DMS79 treated with DMSO at 0.1 percent for 48 hours (cell line): ENCODE results near the gene VIPR1.

Experiments
- DNase-seq: peaks from one replicate; lab custom pipeline; 2025; lab: John Stamatoyannopoulos, UW

The VIPR1 gene

GRCh38 chr3:42511736-42512135, 9.3 kb downstream of the VIPR1 start:
- DNase-seq, result no peak

- no peak for DNase-seq
These were observed 10.7 kb downstream of the VIPR1 start for GRCh38 chr3:42513121-42513520.

DNA sequence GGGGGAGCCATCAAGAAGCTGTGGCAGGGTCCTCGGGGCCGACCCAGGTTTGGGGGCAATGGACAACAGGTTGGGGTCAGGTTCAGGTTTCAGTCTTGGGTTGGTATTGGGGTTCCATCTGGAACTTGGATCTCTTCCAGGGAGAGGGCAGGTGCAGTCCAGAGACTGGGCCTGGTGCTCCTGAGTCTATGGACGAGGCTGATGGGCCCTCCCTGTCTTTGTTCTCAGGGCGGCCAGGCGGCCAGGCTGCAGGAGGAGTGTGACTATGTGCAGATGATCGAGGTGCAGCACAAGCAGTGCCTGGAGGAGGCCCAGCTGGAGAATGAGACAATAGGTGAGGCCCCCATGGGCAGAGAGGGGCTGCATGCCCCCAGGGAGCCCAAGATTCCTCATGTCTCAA, 11.1 kb downstream of the VIPR1 start:
- no peak for DNase-seq

GRCh38 chr3:42514876-42515275, 12.4 kb downstream of the VIPR1 start:
- no peak for DNase-seq

- DNase-seq, result no peak
These were observed 13.0 kb downstream of the VIPR1 start for GRCh38 chr3:42515391-42515916.

- no peak for DNase-seq
These were observed 13.5 kb downstream of the VIPR1 start for GRCh38 chr3:42515976-42516375.

GRCh38 chr3:42516443-42516842, 14.0 kb downstream of the VIPR1 start:
- no peak for DNase-seq

- DNase-seq, result no peak
These were observed 14.7 kb downstream of the VIPR1 start for GRCh38 chr3:42517117-42517516.

- no peak for DNase-seq
These were observed 16.5 kb downstream of the VIPR1 start for GRCh38 chr3:42518800-42519567.

DNA sequence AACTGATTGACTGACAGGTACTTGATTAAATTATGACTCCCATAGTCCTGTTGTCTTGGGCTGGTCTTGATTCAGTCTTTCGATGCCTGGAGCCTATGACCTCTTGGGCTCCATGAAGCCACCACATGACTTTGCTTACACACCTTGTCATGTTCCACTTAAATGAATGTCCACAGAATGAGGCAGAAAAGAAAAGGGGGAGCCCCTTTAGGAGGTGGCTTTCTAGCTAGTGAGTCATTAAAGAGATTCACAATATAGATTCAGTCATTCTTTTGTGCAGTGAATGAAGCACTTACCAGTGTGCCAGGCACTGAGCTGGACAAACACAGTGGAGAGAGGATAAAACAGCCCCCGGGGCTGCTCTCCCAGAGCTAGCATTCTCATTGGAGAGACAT, 17.1 kb downstream of the VIPR1 start:
- no peak for DNase-seq

DNA sequence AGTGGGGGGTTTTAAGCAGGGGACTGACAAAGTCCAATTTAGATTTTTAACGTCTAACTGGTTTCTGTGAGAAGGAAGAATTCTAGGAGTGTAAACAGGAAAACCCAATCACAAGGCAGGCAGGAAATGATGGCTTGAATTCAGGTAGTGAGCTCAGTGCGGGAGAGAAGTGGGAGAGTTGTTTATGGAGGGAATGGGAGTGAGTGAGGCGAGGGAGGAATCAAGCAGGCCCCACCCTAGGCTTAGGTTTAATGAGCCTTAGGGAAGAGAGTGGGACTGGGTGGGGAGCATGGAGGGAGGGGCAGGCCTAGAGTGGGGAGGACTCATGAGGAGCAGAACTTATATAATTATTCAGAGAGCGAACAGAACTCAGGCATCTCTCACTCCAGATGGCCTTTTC, 17.9 kb downstream of the VIPR1 start:
- DNase-seq, result no peak

DNA sequence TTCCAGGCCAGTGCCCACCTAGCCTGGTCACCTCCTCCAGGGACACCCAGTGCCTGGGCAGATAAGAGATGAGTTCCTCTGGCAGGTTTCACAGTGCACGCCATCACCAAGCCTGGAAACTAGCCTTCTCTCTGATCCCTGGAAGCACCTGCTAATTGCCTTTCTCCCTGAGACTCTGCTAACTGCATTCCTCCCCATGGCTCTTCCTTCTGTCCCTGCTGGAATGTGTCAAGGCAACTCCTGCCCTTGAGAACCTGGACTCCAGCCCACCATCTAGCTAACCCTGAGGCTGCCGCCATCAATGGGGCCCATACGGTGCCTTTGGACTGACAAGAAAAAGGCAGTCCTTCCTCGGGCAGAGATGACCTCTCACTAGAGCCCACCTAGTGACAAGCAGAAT, 18.5 kb downstream of the VIPR1 start:
- DNase-seq, result no peak

DNA sequence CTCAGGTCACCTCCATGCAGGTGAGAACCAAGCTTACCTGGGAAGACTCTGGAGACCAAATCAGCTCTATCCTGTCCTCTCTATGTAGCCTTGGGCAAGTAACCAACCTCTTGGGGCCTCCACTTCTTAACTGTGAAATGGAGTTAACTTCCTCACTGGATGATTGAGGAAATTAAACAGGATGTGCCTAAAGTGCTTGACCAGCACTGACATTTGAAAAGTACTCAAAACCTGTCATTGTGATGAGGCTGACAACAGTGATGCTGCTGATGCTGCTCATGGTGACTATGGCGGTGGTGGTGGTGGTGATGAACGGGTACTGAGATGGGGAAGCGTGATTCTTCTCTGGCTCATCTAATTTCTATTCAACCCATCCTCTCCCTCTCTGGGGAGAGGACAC, 22.3 kb downstream of the VIPR1 start:
- DNase-seq, result no peak

DNA sequence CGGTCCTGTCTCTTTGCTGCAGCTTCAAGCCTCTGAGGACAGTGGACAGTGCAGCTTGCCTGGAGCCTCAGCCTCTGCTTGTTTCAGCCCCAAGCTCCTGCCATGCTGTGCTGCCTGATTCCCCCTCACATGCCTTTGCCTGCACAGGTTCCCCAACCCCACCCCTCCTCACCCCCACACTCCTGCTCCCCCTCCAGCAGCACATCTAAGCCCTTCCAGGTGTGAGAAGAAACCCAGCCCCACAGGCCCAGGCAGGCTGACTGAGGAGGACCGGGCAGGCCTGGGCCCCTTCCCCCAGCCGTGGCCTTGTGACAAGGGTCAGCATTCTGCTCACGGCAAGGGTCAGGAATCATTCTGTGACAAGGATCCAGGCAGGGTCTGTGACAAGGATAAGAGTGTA, 22.8 kb downstream of the VIPR1 start:
- no peak for DNase-seq

DNA sequence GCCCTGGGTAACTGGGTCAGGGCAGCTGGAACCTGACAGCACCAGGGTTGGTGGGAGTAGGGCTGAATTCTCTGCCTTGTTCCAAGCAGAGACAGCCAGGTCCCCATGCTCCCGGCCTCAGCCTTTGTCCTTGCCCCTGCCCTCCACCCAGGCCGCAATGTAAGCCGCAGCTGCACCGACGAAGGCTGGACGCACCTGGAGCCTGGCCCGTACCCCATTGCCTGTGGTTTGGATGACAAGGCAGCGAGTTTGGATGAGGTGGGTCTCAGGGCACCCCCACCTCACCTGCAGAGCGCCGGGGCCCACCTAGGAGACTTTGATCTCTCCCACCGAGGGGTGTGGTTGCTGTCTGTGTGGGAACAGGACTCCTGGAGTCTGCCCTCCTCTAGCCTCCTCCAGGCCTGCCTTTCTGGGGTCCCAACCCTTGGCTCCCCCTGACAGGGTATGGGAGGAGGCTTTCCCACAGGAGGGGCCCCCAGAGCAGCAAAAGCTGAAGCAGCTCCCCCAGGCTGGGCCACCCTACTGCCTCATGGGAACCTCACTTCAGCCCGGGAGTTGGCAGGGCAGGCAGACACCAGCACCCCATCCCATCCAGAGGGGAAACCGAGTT, 23.4 kb downstream of the VIPR1 start:
- no peak for DNase-seq

DNA sequence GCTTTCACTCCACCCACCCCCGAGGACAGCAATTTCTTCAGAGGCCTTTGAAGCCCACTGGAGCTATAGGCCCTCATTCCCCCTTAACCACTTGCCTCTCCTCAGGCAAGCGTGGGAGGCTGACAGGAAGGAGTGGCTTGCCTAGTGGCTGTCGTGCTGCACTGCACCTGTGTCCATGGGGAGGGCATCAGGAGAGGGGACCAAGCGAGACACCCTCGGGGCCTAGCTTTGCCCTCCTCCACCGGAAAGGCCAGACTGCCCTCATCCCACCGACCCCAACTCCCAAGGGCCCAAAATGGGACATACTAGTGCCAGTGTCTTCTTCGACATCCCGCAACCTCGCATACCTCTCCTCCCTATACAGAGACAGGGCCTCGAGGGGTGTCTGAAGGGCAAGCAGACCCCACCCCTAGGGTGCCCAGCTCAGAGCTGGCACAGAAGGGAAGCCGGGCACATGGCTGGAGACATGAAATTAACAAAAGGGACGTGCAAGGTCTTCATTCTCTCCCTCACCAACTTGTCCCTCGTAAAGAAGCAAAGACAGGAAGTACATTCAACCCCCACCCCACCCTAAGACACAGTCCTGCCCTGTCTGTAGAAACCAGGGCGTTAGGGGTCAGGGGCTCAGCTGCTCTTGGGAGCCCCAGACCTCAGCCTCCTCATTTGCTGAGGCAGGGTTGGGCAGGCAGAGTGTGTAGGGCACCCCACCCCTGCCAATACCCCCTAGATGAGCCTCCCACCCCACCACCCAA, 24.3 kb downstream of the VIPR1 start:
- DNase-seq, result no peak

DNA sequence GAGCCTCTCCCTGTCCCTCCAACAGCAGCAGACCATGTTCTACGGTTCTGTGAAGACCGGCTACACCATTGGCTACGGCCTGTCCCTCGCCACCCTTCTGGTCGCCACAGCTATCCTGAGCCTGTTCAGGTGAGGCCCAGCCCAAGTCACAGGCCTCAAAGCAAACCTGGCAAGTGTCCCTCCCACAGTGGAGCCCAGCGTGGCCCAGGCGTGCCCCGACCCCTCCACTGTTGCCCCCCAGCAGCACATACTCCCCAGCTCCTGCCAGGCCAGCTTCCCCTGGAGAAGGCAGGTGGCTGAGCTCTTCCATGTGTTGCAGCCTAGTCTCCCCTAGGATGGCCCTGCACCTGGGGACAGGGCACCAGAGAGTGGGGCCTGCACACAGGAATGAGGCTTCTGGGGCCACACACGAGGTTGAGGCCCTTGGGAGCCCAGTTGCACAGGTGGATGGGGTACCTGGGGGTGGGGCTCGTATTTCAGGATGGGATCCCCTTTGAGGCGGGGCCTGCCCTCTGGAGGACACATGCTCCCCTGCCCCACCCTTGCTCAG, 25.0 kb downstream of the VIPR1 start:
- no peak for DNase-seq

DNA sequence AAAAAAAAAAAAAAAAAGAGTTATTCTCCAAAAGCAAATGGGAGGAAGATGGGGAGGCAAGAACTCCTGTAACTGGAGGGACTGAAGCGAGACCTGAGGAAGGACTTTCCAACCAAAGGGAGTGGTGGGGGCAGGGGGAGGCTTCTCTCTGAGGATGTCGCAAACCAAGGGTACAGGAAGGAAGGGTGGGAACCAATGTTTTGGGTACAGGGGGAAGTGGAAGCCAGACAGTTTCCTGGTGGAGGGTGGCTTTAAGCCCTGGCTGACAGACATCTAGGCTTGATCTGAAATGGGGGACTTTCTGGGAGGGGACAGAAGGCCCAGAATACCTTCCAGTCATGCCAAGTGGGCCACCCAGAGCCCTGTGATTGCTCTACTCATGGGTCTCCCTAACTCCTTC, 27.0 kb downstream of the VIPR1 start:
- DNase-seq, result no peak

DNA sequence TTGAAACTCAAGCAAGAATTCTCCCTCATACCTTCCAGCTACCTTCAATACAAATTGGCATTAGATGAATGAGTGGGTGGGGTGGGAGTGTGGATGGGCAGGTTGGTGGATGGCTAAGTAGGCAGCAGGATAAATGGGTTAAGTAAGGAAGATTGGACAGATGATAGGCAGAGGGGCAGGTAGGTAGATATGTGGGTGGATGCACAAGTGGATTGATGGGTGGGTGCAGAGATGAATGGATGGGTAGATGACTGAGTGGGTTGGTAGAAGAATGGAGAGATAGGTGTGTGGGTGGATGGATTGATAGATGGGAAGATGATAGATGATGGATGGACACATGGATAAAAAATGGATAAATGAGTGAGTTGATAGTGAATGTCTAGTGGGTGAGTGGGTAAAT, 27.6 kb downstream of the VIPR1 start:
- no peak for DNase-seq

GRCh38 chr3:42531470-42531869, 29.0 kb downstream of the VIPR1 start:
- no peak for DNase-seq

DNA sequence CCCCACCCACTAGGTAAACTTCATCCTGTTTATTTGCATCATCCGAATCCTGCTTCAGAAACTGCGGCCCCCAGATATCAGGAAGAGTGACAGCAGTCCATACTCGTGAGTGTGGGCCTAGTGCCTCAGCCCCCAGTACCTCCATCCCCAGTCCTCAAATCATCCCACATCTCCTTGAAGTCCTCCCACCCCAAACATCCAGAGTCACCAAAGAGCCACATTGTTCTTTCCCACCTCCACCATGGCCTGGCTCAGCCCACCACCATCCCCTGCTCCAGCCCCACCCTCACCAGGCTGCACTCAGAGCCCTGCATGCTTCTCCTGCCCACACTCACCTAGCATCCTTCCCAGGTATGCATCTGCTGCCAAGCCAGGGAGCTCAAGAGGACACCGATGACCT, 29.8 kb downstream of the VIPR1 start:
- DNase-seq, result no peak

DNA sequence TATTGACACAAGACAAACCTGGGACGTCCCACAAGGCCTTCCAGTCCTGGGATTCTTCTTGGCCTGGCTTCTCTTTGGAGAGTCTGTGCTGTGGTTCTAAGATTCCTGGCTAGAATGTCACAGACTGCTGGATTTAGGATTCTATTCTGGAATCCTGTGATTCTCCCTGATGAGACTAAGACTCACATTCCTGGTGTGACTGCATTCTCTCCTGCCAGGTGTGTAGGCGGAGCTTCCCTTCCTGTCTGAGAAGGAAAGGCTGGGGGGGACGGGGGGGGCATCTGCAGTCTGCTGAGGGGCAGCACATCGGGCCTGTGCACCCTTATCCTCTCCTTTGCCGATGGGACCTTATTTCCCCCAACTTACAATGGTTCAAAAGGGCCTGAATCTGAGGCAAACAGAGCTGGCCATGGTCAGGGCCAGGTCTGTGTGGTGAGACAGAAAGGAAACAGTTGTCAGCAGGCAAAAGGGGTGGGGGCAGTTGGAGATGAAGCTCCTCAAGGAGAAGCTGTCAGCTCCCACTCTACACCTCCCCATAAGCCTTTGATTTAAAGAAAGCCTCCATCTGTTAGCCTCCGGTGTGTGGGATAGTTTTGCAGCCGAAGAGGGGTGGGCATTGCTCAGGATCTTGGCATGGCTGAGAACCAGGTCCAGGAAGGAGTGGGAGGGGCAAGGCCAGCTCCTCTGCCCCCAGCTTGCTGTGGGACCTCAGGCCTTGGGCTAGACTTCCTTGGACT, 30.9 kb downstream of the VIPR1 start:
- no peak for DNase-seq
